ENCODE data around the gene KBTBD8. TPM values are rescaled to one million over a fixed set of nuclear protein-coding genes. Genes with fewer than 3 reads are reported as not detected.

KBTBD8 gene
- total RNA-seq, 2 donors from 2014 or later: 3.5 to 6.2 TPM

GRCh38 chr3:67001086-67001861 is 3.2 kb downstream of the KBTBD8 start:
- peaks cover 2% of the 10 kb centered on the region for H3K27me3 Mint-ChIP-seq (ENCODE audit: insufficient read depth)
- Histone ChIP-seq H3K4me3 (ENCODE audit: low read length) (no peak overlapping the region), H3K36me3 (ENCODE audit: control insufficient read depth, insufficient read depth, low read length) (peaks cover 16% of the 10 kb centered on the region), H3K4me1 (ENCODE audit: control insufficient read depth, insufficient read depth, low read length) (no peaks in the 10 kb centered on the region), H3K27ac (ENCODE audit: low read depth, low read length) (no peak overlapping the region), H3K9me3 (ENCODE audit: control insufficient read depth, low read length) (no peaks in the 10 kb centered on the region), H3K27me3 (ENCODE audit: control insufficient read depth, insufficient read depth, low read length, poor library complexity, severe bottlenecking) (no peaks in the 10 kb centered on the region), H3K9ac (ENCODE audit: extremely low read depth, low read length, poor library complexity, severe bottlenecking) (no peak overlapping the region)
- H3K4me1 Mint-ChIP-seq: peaks cover 13% of the 10 kb centered on the region
- H3K9me3 Mint-ChIP-seq: no peaks in the 10 kb centered on the region
- DNase-seq: no peak
- H3K4me3 Mint-ChIP-seq: no peak overlapping the region
- H3K36me3 Mint-ChIP-seq (ENCODE audit: low read depth): peaks cover 6% of the 10 kb centered on the region
- 90 to 92% methylated on average over 6 to 8 of the region's 8 CpGs for WGBS, 2 experiments (ENCODE audit: insufficient coverage in 1 of 2, insufficient read length in 1 of 2)
- H3K27ac Mint-ChIP-seq: peak overlapping the region; percentile 42
- no peak for TF ChIP-seq CTCF (conservative IDR thresholded peaks at IDR 0.05)

GRCh38 chr3:67005974-67006373 is 7.9 kb downstream of the KBTBD8 start:
- Mint-ChIP-seq H3K4me3 (no peak overlapping the region), H3K27me3 (ENCODE audit: insufficient read depth) (no peaks in the 10 kb centered on the region), H3K36me3 (ENCODE audit: low read depth) (peaks cover 14% of the 10 kb centered on the region), H3K4me1 (peaks cover 6% of the 10 kb centered on the region), H3K27ac (no peak overlapping the region), H3K9me3 (no peaks in the 10 kb centered on the region)
- WGBS, 2 experiments (ENCODE audit: insufficient coverage in 1 of 2, insufficient read length in 1 of 2): 96 to 100% methylated on average over 1 of the region's 1 CpG
- Histone ChIP-seq H3K4me1 (ENCODE audit: control insufficient read depth, insufficient read depth, low read length) (no peaks in the 10 kb centered on the region), H3K4me3 (ENCODE audit: low read length) (no peak overlapping the region), H3K27ac (ENCODE audit: low read depth, low read length) (no peak overlapping the region), H3K36me3 (ENCODE audit: control insufficient read depth, insufficient read depth, low read length) (peaks cover 35% of the 10 kb centered on the region), H3K27me3 (ENCODE audit: control insufficient read depth, insufficient read depth, low read length, poor library complexity, severe bottlenecking) (no peaks in the 10 kb centered on the region), H3K9ac (ENCODE audit: extremely low read depth, low read length, poor library complexity, severe bottlenecking) (no peak overlapping the region), H3K9me3 (ENCODE audit: control insufficient read depth, low read length) (no peaks in the 10 kb centered on the region)
- TF ChIP-seq CTCF (conservative IDR thresholded peaks at IDR 0.05): no peak
- DNase-seq: no peak

- Mint-ChIP-seq H3K4me1 (peaks cover 6% of the 10 kb centered on the region), H3K36me3 (ENCODE audit: low read depth) (peaks cover 16% of the 10 kb centered on the region), H3K9me3 (no peaks in the 10 kb centered on the region), H3K27me3 (ENCODE audit: insufficient read depth) (no peaks in the 10 kb centered on the region), H3K27ac (no peak overlapping the region), H3K4me3 (no peak overlapping the region)
- Histone ChIP-seq H3K9me3 (ENCODE audit: control insufficient read depth, low read length) (no peaks in the 10 kb centered on the region), H3K9ac (ENCODE audit: extremely low read depth, low read length, poor library complexity, severe bottlenecking) (no peak overlapping the region), H3K36me3 (ENCODE audit: control insufficient read depth, insufficient read depth, low read length) (peaks cover 35% of the 10 kb centered on the region), H3K27me3 (ENCODE audit: control insufficient read depth, insufficient read depth, low read length, poor library complexity, severe bottlenecking) (no peaks in the 10 kb centered on the region), H3K27ac (ENCODE audit: low read depth, low read length) (no peak overlapping the region), H3K4me3 (ENCODE audit: low read length) (no peak overlapping the region), H3K4me1 (ENCODE audit: control insufficient read depth, insufficient read depth, low read length) (no peaks in the 10 kb centered on the region)
- no peak for TF ChIP-seq CTCF (conservative IDR thresholded peaks at IDR 0.05)
- no peak for DNase-seq
- WGBS, 2 experiments (ENCODE audit: insufficient coverage in 1 of 2, insufficient read length in 1 of 2): 97 to 100% methylated on average over 4 of the region's 5 CpGs
Observed at GRCh38 chr3:67006460-67006859, 8.4 kb downstream of the KBTBD8 start.

Measured in endodermal cell (in vitro differentiated cells).